Endothelial cell of umbilical vein (primary cell): ENCODE results near the gene CTXN2. TPM values are rescaled to one million over a fixed set of nuclear protein-coding genes. Genes with fewer than 3 reads are reported as not detected.

Source experiments
- BruUV-seq: library from RNA; stranded (reverse); fragments of 400-500 nt; replicated peaks from 2 replicates; lab custom pipeline; 2021; lab: Mats Ljungman, UMichigan
- CTCF ChIA-PET: fragments of 300-600, 350-600 bp; sonication (Branson Sonifier 250); formaldehyde crosslinking; loops from one replicate; lab custom pipeline; 2021; ENCODE audit warnings: antibody characterized with exemption, inconsistent platforms; lab: Charles Lee
- POLR2A ChIA-PET: fragments of 300-600, 350-600 bp; sonication (Branson Sonifier 250); formaldehyde crosslinking; loops from one replicate; lab custom pipeline; 2021; ENCODE audit warnings: antibody characterized with exemption, inconsistent platforms; lab: Charles Lee
- DNase-seq: peaks from one replicate; pipeline ENCODE4 v3.0.0-alpha.2; 2011; ENCODE audit warnings: low read depth, low spot score
- FAIRE-seq: peaks from 2 replicates; lab custom pipeline; 2011; peaks lifted over from hg19 to GRCh38; lab: Jason Lieb, UNC
- H2AFZ ChIP-seq: 2 replicates; pipeline ENCODE4 v1.6.0; 2012; ENCODE audit warnings: low read depth, low read length, control low read depth, inconsistent platforms
- H3K27ac ChIP-seq: 2 replicates; pipeline ENCODE4 v1.5.1; 2011; ENCODE audit warnings: low read depth, mild to moderate bottlenecking, control low read depth, low read length, moderate library complexity; ENCODE audit not compliant: insufficient read depth
- H3K27me3 ChIP-seq, 2 experiments: 2 replicates each; pipeline versions ENCODE4 v1.6.0 to v1.6.1; 2011; ENCODE audit warnings: low read length in 2 of 2, mixed read lengths in 1 of 2; ENCODE audit not compliant: control insufficient read depth in 2 of 2, insufficient read depth in 2 of 2
- H3K36me3 ChIP-seq, 2 experiments: 2 replicates in 1 of 2; 3 replicates in 1 of 2; pipeline ENCODE4 v1.5.1; 2011; ENCODE audit warnings: low read length in 2 of 2, mild to moderate bottlenecking in 1 of 2, moderate library complexity in 1 of 2; ENCODE audit not compliant: control insufficient read depth in 2 of 2, insufficient read depth in 2 of 2; ENCODE audit errors: extremely low read depth in 1 of 2
- H3K4me1 ChIP-seq: 3 replicates; pipeline ENCODE4 v1.5.1; 2011; ENCODE audit warnings: mild to moderate bottlenecking, low read length; ENCODE audit not compliant: control insufficient read depth, insufficient read depth; ENCODE audit errors: extremely low read depth
- H3K4me2 ChIP-seq: 2 replicates; pipeline ENCODE4 v1.6.1; 2011; ENCODE audit warnings: low read length, control low read depth, mixed read lengths; ENCODE audit not compliant: insufficient read depth
- H3K4me3 ChIP-seq, 3 experiments: fragments of 200-600 bp in 1 of 3; sonication (generic), shearing (Covaris generic) in 1 of 3; replicated peaks in 1 of 3; 2 replicates each; pipeline ENCODE4 v1.5.1; 2011 to 2016; ENCODE audit warnings: control low read depth in 3 of 3, low read length in 3 of 3, mild to moderate bottlenecking in 2 of 3, inconsistent platforms in 1 of 3, low read depth in 1 of 3, moderate library complexity in 1 of 3; ENCODE audit not compliant: insufficient read depth in 1 of 3
- H3K79me2 ChIP-seq: 2 replicates; pipeline ENCODE4 v1.6.0; 2012; ENCODE audit warnings: low read length, inconsistent platforms; ENCODE audit not compliant: control insufficient read depth, insufficient read depth
- H3K9ac ChIP-seq: replicated peaks from 2 replicates; pipeline ENCODE3; 2011; ENCODE audit warnings: low read length, control low read depth; ENCODE audit not compliant: insufficient read depth; ENCODE audit errors: extremely low read depth
- H3K9me1 ChIP-seq: replicated peaks from 3 replicates; pipeline ENCODE4 v1.6.0; 2011; ENCODE audit warnings: mild to moderate bottlenecking, low read length; ENCODE audit not compliant: control insufficient read depth, insufficient read depth; ENCODE audit errors: extremely low read depth
- H3K9me3 ChIP-seq: replicated peaks from 2 replicates; pipeline ENCODE4 v1.5.1; 2012; ENCODE audit warnings: low read length, inconsistent platforms; ENCODE audit not compliant: control insufficient read depth, insufficient read depth
- H4K20me1 ChIP-seq: replicated peaks from 2 replicates; pipeline ENCODE3; 2011; ENCODE audit warnings: mild to moderate bottlenecking, low read length; ENCODE audit not compliant: control insufficient read depth, insufficient read depth; ENCODE audit errors: extremely low read depth
- EZH2 ChIP-seq: IDR thresholded peaks from 2 replicates; pipeline ENCODE4 v1.6.1; 2012; ENCODE audit warnings: borderline replicate concordance, low read depth, mild to moderate bottlenecking, moderate library complexity, low read length, inconsistent platforms; ENCODE audit not compliant: severe bottlenecking
- FOS ChIP-seq: IDR thresholded peaks from 2 replicates; pipeline ENCODE4 v1.6.1; 2011; ENCODE audit warnings: mild to moderate bottlenecking, low read length, moderate library complexity, borderline replicate concordance; ENCODE audit not compliant: insufficient read depth
- GATA2 ChIP-seq: IDR thresholded peaks from 2 replicates; pipeline ENCODE4 v1.7.0; 2011; ENCODE audit warnings: low read depth, mild to moderate bottlenecking, moderate library complexity, mixed read lengths, low read length; ENCODE audit not compliant: insufficient read length, insufficient read depth
- JUN ChIP-seq: IDR thresholded peaks from 2 replicates; pipeline ENCODE4 v1.6.1; 2011; ENCODE audit warnings: borderline replicate concordance, low read depth; ENCODE audit not compliant: insufficient read length, insufficient read depth
- MYC ChIP-seq: IDR thresholded peaks from one replicate; pipeline ENCODE4 v1.6.1; 2011; ENCODE audit warnings: mild to moderate bottlenecking, low read depth, low read length
- POLR2A ChIP-seq: IDR thresholded peaks from 2 replicates; pipeline ENCODE4 v1.6.1; 2012; ENCODE audit warnings: low read depth, mild to moderate bottlenecking, control low read depth, low read length
- POLR2AphosphoS5 ChIP-seq: IDR thresholded peaks from 2 replicates; pipeline ENCODE4 v1.6.1; 2012; ENCODE audit warnings: low read depth, mild to moderate bottlenecking, control low read depth, low read length, moderate library complexity; ENCODE audit not compliant: insufficient read depth
- dilution Hi-C: fragments of 300-500 bp; cut with MboI; formaldehyde crosslinking; loops from one replicate; pipeline ENCODE4 v1.15.0; 2019; ENCODE audit warnings: low sequenced_read_pairs; ENCODE audit not compliant: extremely low pct_ligation_motif_present
- intact Hi-C: fragments of 100-400 bp; cut with micrococcal nuclease; formaldehyde crosslinking; loops from one replicate; pipeline ENCODE4 v1.10.0; 2022
- polyA plus RNA-seq, 4 experiments: library from polyadenylated mRNA; depleted of rRNA in 3 of 4; stranded (reverse) in 3 of 4; unstranded in 1 of 4; fragments of >200 nt; gene quantifications; 2 replicates each; pipeline versions ENCODE4 v1.2.1 to v1.2.3, GENCODE V29; 2011 to 2012; ENCODE audit warnings: missing spikeins in 1 of 4
- total RNA-seq: library from RNA; stranded (reverse); gene quantifications from 2 replicates; pipeline ENCODE4 v1.2.3, GENCODE V29; 2021
- TF ChIP-seq, protein P1 (sequence below): IDR thresholded peaks from 2 replicates; pipeline ENCODE4 v1.6.1; 2011; ENCODE audit not compliant: insufficient read depth, insufficient read length
- TF ChIP-seq, protein P2 (sequence below), 2 donors: IDR thresholded peaks; 1 replicate in 1 of 2; 2 replicates in 1 of 2; pipeline ENCODE4 v1.5.1; 2011; ENCODE audit warnings: low read length in 2 of 2, mild to moderate bottlenecking in 2 of 2, moderate library complexity in 2 of 2, control low read depth in 1 of 2, inconsistent platforms in 1 of 2, low read depth in 1 of 2; ENCODE audit not compliant: insufficient read depth in 1 of 2; ENCODE audit errors: extremely low read depth in 1 of 2

CTXN2 gene
- total and polyA plus RNA-seq, 2 donors (not counting 3 experiments of a cell fraction or from before 2014, with no cell fraction given), result 0.01 TPM; not detected in 1

- intact Hi-C loops, result loop anchor here (5.0 to 10.0 kb wide), 2 partner anchors 36 to 464 kb away; partner anchors contain the start of gene SEMA6D
- no TSS peak for BruUV-seq
Measured at GRCh38 chr15:48178648-48178931, 12.9 kb upstream of the CTXN2 start.

More at GRCh38 chr15:48178648-48178931, 12.9 kb upstream of the CTXN2 start:
- Histone ChIP-seq H3K36me3 (no peaks in the 10 kb centered on the region), H3K9ac (no peak overlapping the region), H3K4me2 (peak overlapping the region; percentile 48), H2AFZ (peak overlapping the region; percentile 96), H3K9me3 (no peaks in the 10 kb centered on the region), H3K79me2 (peaks cover 34% of the 10 kb centered on the region), H3K4me1 (peaks cover 12% of the 10 kb centered on the region), H4K20me1 (no peaks in the 10 kb centered on the region), H3K27me3 (peaks cover 0 to 2% of the 10 kb centered on the region in 2 experiments), H3K27ac (no peak overlapping the region), H3K9me1 (no peaks in the 10 kb centered on the region), H3K4me3 (peak overlapping the region; percentile 14 to 68 (median 60))
- TF ChIP-seq GATA2 (no peak), EZH2 (no peak), FOS (no peak), MYC (no peak), POLR2A (no peak), JUN (no peak), POLR2AphosphoS5 (no peak)
- TF ChIP-seq, protein P1, sequence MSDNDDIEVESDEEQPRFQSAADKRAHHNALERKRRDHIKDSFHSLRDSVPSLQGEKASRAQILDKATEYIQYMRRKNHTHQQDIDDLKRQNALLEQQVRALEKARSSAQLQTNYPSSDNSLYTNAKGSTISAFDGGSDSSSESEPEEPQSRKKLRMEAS, result no peak
- TF ChIP-seq, protein P2, sequence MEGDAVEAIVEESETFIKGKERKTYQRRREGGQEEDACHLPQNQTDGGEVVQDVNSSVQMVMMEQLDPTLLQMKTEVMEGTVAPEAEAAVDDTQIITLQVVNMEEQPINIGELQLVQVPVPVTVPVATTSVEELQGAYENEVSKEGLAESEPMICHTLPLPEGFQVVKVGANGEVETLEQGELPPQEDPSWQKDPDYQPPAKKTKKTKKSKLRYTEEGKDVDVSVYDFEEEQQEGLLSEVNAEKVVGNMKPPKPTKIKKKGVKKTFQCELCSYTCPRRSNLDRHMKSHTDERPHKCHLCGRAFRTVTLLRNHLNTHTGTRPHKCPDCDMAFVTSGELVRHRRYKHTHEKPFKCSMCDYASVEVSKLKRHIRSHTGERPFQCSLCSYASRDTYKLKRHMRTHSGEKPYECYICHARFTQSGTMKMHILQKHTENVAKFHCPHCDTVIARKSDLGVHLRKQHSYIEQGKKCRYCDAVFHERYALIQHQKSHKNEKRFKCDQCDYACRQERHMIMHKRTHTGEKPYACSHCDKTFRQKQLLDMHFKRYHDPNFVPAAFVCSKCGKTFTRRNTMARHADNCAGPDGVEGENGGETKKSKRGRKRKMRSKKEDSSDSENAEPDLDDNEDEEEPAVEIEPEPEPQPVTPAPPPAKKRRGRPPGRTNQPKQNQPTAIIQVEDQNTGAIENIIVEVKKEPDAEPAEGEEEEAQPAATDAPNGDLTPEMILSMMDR (IDR thresholded peaks at IDR 0.05; ENCODE audit: extremely low read depth in 1 of 2, insufficient read depth in 1 of 2, low read depth in 1 of 2, low read length in 2 of 2), result no peak
- DNase-seq (no peak), FAIRE-seq (no peak)
- ChIA-PET CTCF (no interaction called here), POLR2A (no interaction called here)
- dilution Hi-C loops, result no loop called here
